ENCODE results near the gene SOWAHA. TPM values are rescaled to one million over a fixed set of nuclear protein-coding genes. Genes with fewer than 3 reads are reported as not detected.
A peak's percentile ranks its signal among the peaks of the same experiment; 100 is the strongest.

The SOWAHA gene
- polyA plus RNA-seq, 2 of the 4 experiments (the other 2 are of a cell fraction), result 0.06 to 0.10 TPM

DNA sequence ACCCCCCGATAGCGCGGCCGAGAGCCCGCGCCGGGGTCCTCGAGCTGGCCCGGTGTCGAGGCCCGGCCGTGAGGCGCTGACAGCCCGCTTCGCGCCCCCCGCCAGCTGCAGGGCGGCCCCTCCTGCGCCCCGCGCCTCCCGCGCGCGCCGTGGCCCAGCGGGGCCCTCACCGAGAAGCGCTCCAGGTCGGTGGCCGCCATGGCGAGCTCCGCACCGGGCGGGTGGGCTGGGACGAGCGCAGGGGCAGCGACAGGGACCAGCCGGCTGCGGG lies 36.2 kb upstream of the SOWAHA start (continued):
- no peak for TF ChIP-seq RFX5 (IDR thresholded peaks at IDR 0.05)
- no peak for TF ChIP-seq FOSB (CRISPR knock-in tag; IDR thresholded peaks at IDR 0.05)
- TF ChIP-seq PHF8 (IDR thresholded peaks at IDR 0.05; ENCODE audit: borderline replicate concordance, low read depth), result no peak
- no peak for TF ChIP-seq ZNF302 (CRISPR knock-in tag; IDR thresholded peaks at IDR 0.05)
- no peak for TF ChIP-seq RCOR1 (IDR thresholded peaks at IDR 0.05; ENCODE audit: low read depth, low read length)
- TF ChIP-seq NPAS2 (CRISPR knock-in tag; IDR thresholded peaks at IDR 0.05; ENCODE audit: borderline replicate concordance), result no peak
- no peak for TF ChIP-seq EP300 (IDR thresholded peaks at IDR 0.05)

DNA sequence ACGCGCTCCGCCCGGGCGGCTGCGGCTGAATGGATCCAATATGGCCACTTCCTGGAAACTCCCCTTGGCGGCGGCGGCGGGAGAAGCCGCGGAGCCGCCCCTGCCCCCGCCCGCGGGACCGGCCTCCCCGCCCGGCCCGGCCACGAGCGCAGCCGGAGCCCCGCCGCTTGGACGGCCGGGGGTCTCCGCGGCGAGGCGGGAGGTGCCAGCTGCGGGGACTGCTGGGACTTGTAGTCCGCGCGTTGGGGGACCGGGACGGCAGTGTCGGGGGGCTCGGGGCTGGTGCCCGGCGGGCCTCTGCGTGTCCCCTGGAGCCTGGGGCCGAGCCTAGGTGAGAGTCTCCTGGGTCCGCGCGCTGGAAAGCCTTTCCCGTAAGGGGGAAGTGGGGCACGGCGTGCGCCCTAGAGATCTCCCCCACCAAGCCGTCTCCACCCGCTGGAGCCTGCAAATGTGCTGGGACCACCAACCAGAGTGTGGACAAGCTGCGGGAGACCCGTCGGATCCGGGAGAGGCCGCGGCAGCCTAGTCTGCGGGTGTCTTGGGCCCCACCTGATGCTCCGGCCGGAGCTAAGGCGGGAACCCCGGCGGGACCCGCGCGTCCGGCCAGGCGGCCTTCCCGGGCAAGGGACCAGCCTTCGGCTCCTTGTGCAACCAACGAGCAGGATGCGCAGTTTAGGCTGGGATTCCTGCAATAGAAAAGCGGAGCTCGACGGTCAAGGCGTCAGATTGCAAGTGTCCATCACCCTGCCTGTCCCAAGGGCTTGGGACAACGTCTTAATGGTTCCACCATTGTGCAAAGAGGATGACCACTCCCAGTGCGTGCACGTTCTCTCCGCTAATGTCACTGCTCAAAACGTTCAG lies 35.7 kb upstream of the SOWAHA start, which contains the start of gene SEPTIN8:
Gene SEPTIN8, minus strand, starts transcription at position 31 of the 861 bp plus-strand sequence. CDS start 102 bp downstream, outside the sequence.
- 32% methylated on average over 32 of the region's 82 CpGs for WGBS (ENCODE audit: missing lambda C conversion rate)
- H3K27ac ChIP-seq, result peak within 1 kb of the TSS; percentile 84 to 98
- peak within 1 kb of the TSS; percentile 91 for H3K4me2 ChIP-seq
- DNase-seq (ENCODE audit: low read depth in 1 of 2, low spot score in 1 of 2), result peak; percentile 36 to 70
- FAIRE-seq, result no peak
- CTCF ChIA-PET, result interaction anchor here (1.3 to 2.5 kb wide), 4 partner anchors 36 to 251 kb away, joined by 4 to 8 read pairs (median 7); partner anchors contain the start of genes SHROOM1 and SOWAHA
- ATAC-seq, result peak; percentile 71 to 76
- H3K4me1 ChIP-seq, result peaks cover 7% of the 10 kb centered on the region
- no peak for TF ChIP-seq CHD2 (IDR thresholded peaks at IDR 0.05; ENCODE audit: low read length, partially characterized antibody)
- TF ChIP-seq, protein P1, sequence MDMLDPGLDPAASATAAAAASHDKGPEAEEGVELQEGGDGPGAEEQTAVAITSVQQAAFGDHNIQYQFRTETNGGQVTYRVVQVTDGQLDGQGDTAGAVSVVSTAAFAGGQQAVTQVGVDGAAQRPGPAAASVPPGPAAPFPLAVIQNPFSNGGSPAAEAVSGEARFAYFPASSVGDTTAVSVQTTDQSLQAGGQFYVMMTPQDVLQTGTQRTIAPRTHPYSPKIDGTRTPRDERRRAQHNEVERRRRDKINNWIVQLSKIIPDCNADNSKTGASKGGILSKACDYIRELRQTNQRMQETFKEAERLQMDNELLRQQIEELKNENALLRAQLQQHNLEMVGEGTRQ (IDR thresholded peaks at IDR 0.05), result no peak
- TF ChIP-seq CBX2 (IDR thresholded peaks at IDR 0.05; ENCODE audit: borderline replicate concordance, low read depth), result no peak
- TF ChIP-seq, protein P2, sequence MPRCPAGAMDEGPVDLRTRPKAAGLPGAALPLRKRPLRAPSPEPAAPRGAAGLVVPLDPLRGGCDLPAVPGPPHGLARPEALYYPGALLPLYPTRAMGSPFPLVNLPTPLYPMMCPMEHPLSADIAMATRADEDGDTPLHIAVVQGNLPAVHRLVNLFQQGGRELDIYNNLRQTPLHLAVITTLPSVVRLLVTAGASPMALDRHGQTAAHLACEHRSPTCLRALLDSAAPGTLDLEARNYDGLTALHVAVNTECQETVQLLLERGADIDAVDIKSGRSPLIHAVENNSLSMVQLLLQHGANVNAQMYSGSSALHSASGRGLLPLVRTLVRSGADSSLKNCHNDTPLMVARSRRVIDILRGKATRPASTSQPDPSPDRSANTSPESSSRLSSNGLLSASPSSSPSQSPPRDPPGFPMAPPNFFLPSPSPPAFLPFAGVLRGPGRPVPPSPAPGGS (IDR thresholded peaks at IDR 0.05), result 0 out of 3 replicates have a peak, but pooled peaks have one; percentile 23
- no peak for TF ChIP-seq ZNF302 (CRISPR knock-in tag; IDR thresholded peaks at IDR 0.05)
- no peak for TF ChIP-seq PHF8 (IDR thresholded peaks at IDR 0.05; ENCODE audit: borderline replicate concordance, low read depth)
- TF ChIP-seq SREBF2 (IDR thresholded peaks at IDR 0.05), result no peak
- TF ChIP-seq HOXB13 (CRISPR knock-in tag; IDR thresholded peaks at IDR 0.05; ENCODE audit: low read depth), result no peak
- no peak for TF ChIP-seq HOXB5 (CRISPR knock-in tag; IDR thresholded peaks at IDR 0.05)
- no peak for TF ChIP-seq RCOR1 (IDR thresholded peaks at IDR 0.05; ENCODE audit: low read depth, low read length)
- no peak for TF ChIP-seq MAX (IDR thresholded peaks at IDR 0.05)
- no peak for TF ChIP-seq MAFK (IDR thresholded peaks at IDR 0.05; ENCODE audit: partially characterized antibody)
- peak; percentile 42; the same call in 1 of the 2 replicates for TF ChIP-seq POLR2A (IDR thresholded peaks at IDR 0.05; ENCODE audit: low read length)
- no peaks in the 10 kb centered on the region for H3K9me3 ChIP-seq
- H3K4me3 ChIP-seq, result peak within 1 kb of the TSS; percentile 83
- POLR2A ChIA-PET, result interaction anchor here (1.8 kb wide), 1 partner anchor 40 kb away, joined by 6 read pairs; the partner anchor contains the start of gene KIF3A

GRCh38 chr5:132778129-132778528 lies 35.0 kb upstream of the SOWAHA start:
- no peak for DNase-seq (ENCODE audit: low read depth in 1 of 2, low spot score in 1 of 2)
- POLR2A ChIA-PET, result interaction anchor here (1.8 kb wide), 1 partner anchor 41 kb away, joined by 6 read pairs; the partner anchor contains the start of gene KIF3A
- WGBS (ENCODE audit: missing lambda C conversion rate), result 85% methylated on average over 4 of the region's 4 CpGs
- FAIRE-seq, result no peak
- Histone ChIP-seq H3K27ac (peak overlapping the region in 1 of 2 experiments; percentile 98; a peak in 2 of 6 replicates), H3K9me3 (no peaks in the 10 kb centered on the region), H3K4me2 (peak overlapping the region; percentile 91), H3K4me1 (peaks cover 7% of the 10 kb centered on the region), H3K4me3 (peak overlapping the region; percentile 83; the same call in 2 of the 3 replicates)
- no peak for ATAC-seq
- TF ChIP-seq, protein P3, sequence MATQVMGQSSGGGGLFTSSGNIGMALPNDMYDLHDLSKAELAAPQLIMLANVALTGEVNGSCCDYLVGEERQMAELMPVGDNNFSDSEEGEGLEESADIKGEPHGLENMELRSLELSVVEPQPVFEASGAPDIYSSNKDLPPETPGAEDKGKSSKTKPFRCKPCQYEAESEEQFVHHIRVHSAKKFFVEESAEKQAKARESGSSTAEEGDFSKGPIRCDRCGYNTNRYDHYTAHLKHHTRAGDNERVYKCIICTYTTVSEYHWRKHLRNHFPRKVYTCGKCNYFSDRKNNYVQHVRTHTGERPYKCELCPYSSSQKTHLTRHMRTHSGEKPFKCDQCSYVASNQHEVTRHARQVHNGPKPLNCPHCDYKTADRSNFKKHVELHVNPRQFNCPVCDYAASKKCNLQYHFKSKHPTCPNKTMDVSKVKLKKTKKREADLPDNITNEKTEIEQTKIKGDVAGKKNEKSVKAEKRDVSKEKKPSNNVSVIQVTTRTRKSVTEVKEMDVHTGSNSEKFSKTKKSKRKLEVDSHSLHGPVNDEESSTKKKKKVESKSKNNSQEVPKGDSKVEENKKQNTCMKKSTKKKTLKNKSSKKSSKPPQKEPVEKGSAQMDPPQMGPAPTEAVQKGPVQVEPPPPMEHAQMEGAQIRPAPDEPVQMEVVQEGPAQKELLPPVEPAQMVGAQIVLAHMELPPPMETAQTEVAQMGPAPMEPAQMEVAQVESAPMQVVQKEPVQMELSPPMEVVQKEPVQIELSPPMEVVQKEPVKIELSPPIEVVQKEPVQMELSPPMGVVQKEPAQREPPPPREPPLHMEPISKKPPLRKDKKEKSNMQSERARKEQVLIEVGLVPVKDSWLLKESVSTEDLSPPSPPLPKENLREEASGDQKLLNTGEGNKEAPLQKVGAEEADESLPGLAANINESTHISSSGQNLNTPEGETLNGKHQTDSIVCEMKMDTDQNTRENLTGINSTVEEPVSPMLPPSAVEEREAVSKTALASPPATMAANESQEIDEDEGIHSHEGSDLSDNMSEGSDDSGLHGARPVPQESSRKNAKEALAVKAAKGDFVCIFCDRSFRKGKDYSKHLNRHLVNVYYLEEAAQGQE (IDR thresholded peaks at IDR 0.05), result no peak
- TF ChIP-seq HES2 (IDR thresholded peaks at IDR 0.05) (no peak), CBX8 (IDR thresholded peaks at IDR 0.05) (no peak), RNF2 (IDR thresholded peaks at IDR 0.05; ENCODE audit: borderline replicate concordance, low read depth) (no peak), SREBF2 (IDR thresholded peaks at IDR 0.05) (no peak), ESRRA (IDR thresholded peaks at IDR 0.05; ENCODE audit: borderline replicate concordance, low read length) (no peak), BHLHE40 (IDR thresholded peaks at IDR 0.05; ENCODE audit: low read depth, low read length) (no peak)
- CTCF ChIA-PET, result interaction anchor here (1.3 to 2.5 kb wide), 4 partner anchors 35 to 251 kb away, joined by 4 to 8 read pairs (median 7); partner anchors contain the start of genes SHROOM1 and SOWAHA
